Liver (tissue), 9 donors: Measurements from ENCODE around the gene ANO7. TPM values are rescaled to one million over a fixed set of nuclear protein-coding genes. Genes with fewer than 3 reads are reported as not detected.
A peak's percentile ranks its signal among the peaks of the same experiment; 100 is the strongest.

Experiments used
- DNase-seq: peaks from one replicate; pipeline ENCODE4 v3.0.0-alpha.2; 2017; ENCODE audit warnings: low spot score
- H3K27ac ChIP-seq, 2 donors: one replicate each; pipeline ENCODE4 v1.7.0; 2013; ENCODE audit warnings: inconsistent platforms in 2 of 2, low read length in 2 of 2, control low read depth in 1 of 2, low read depth in 1 of 2, mild to moderate bottlenecking in 1 of 2
- H3K27me3 ChIP-seq, 4 donors: one replicate each; pipeline versions ENCODE4 v1.6.1 to v1.7.0; 2013; ENCODE audit warnings: low read length in 3 of 4, inconsistent platforms in 1 of 4, mild to moderate bottlenecking in 1 of 4, moderate library complexity in 1 of 4; ENCODE audit not compliant: control insufficient read depth in 4 of 4, insufficient read depth in 4 of 4
- H3K36me3 ChIP-seq, 4 donors: one replicate each; pipeline versions ENCODE4 v1.6.1 to v1.7.0; 2013; ENCODE audit warnings: low read length in 3 of 4, mild to moderate bottlenecking in 3 of 4, low read depth in 1 of 4, moderate library complexity in 1 of 4; ENCODE audit not compliant: control insufficient read depth in 4 of 4, insufficient read depth in 3 of 4
- H3K4me1 ChIP-seq, 4 donors: one replicate each; pipeline versions ENCODE4 v1.6.1 to v1.7.0; 2013; ENCODE audit warnings: low read length in 3 of 4, mild to moderate bottlenecking in 3 of 4, moderate library complexity in 1 of 4; ENCODE audit not compliant: control insufficient read depth in 4 of 4, insufficient read depth in 4 of 4
- H3K4me3 ChIP-seq, 3 donors: one replicate each; pipeline versions ENCODE4 v1.6.1 to v1.7.0; 2013; ENCODE audit warnings: low read length in 3 of 3, control low read depth in 1 of 3, low read depth in 1 of 3, mild to moderate bottlenecking in 1 of 3
- H3K9ac ChIP-seq, 2 donors: one replicate each; pipeline ENCODE4 v1.7.0; 2013; ENCODE audit warnings: low read length in 2 of 2, mild to moderate bottlenecking in 2 of 2, moderate library complexity in 2 of 2, control low read depth in 1 of 2, low read depth in 1 of 2
- H3K9me3 ChIP-seq, 4 donors: one replicate each; pipeline versions ENCODE4 v1.6.1 to v1.7.0; 2013; ENCODE audit warnings: low read length in 3 of 4; ENCODE audit not compliant: control insufficient read depth in 4 of 4
- ATF3 ChIP-seq: IDR thresholded peaks from 2 replicates; pipeline ENCODE4 v1.6.1; 2016; ENCODE audit warnings: antibody characterized with exemption
- CTCF ChIP-seq: fragments of 150-350 bp; IDR thresholded peaks from 2 replicates; pipeline ENCODE4 v1.5.1; 2017; ENCODE audit warnings: improper control_type of control experiment, low read depth, low read length; ENCODE audit not compliant: missing input control
- EGR1 ChIP-seq, 2 donors: IDR thresholded peaks; 2 replicates each; pipeline ENCODE4 v1.6.1; 2016 to 2018; ENCODE audit warnings: antibody characterized with exemption in 2 of 2, low read depth in 2 of 2
- FOXA1 ChIP-seq: IDR thresholded peaks from 2 replicates; pipeline ENCODE4 v1.6.1; 2016; ENCODE audit warnings: antibody characterized with exemption
- FOXA2 ChIP-seq: IDR thresholded peaks from 2 replicates; pipeline ENCODE4 v1.6.1; 2016; ENCODE audit warnings: antibody characterized with exemption
- GABPA ChIP-seq, 2 donors: IDR thresholded peaks in 1 of 2; conservative IDR thresholded peaks in 1 of 2; 2 replicates each; pipeline ENCODE4 v1.6.1; 2016; ENCODE audit warnings: antibody characterized with exemption in 2 of 2, mild to moderate bottlenecking in 1 of 2, moderate library complexity in 1 of 2
- HNF4A ChIP-seq, 2 donors: conservative IDR thresholded peaks; 2 replicates each; pipeline ENCODE4 v1.6.1; 2016; ENCODE audit warnings: antibody characterized with exemption in 2 of 2, mild to moderate bottlenecking in 2 of 2
- JUND ChIP-seq, 2 donors: IDR thresholded peaks; 2 replicates each; pipeline ENCODE4 v1.6.1; 2016; ENCODE audit warnings: antibody characterized with exemption in 2 of 2
- MAX ChIP-seq: IDR thresholded peaks from 2 replicates; pipeline ENCODE4 v1.6.1; 2016; ENCODE audit warnings: antibody characterized with exemption
- NR2F2 ChIP-seq: IDR thresholded peaks from 2 replicates; pipeline ENCODE4 v1.6.1; 2016; ENCODE audit warnings: antibody characterized with exemption
- RAD21 ChIP-seq, 2 donors: IDR thresholded peaks; 2 replicates each; pipeline ENCODE4 v1.6.1; 2016; ENCODE audit warnings: antibody characterized with exemption in 2 of 2, mild to moderate bottlenecking in 2 of 2
- REST ChIP-seq: IDR thresholded peaks from 2 replicates; pipeline ENCODE4 v1.6.1; 2016; ENCODE audit warnings: antibody characterized with exemption, mild to moderate bottlenecking
- RXRA ChIP-seq, 2 donors: IDR thresholded peaks; 2 replicates each; pipeline ENCODE4 v1.6.1; 2017 to 2018; ENCODE audit warnings: antibody characterized with exemption in 2 of 2, mild to moderate bottlenecking in 1 of 2
- SP1 ChIP-seq: IDR thresholded peaks from 2 replicates; pipeline ENCODE4 v1.6.1; 2018; ENCODE audit warnings: antibody characterized with exemption, mild to moderate bottlenecking
- TAF1 ChIP-seq: conservative IDR thresholded peaks from 2 replicates; pipeline ENCODE4 v1.6.1; 2016; ENCODE audit warnings: antibody characterized with exemption, mild to moderate bottlenecking
- YY1 ChIP-seq: IDR thresholded peaks from 2 replicates; pipeline ENCODE4 v1.6.1; 2016; ENCODE audit warnings: antibody characterized with exemption, mild to moderate bottlenecking
- WGBS: extraction: QIAGEN DNeasy Blood & Tissue Kit; methylation state at CpG from one replicate; pipeline ENCODE4 v1.1.7; 2013; 5-methylcytosine and 5-hydroxymethylcytosine counted together
- polyA plus RNA-seq, 2 donors: library from polyadenylated mRNA; stranded (reverse) in 1 of 2; unstranded in 1 of 2; fragments of 200-250 nt in 1 of 2; fragments of >200 nt in 1 of 2; fragmentation: Nextera tagmentation in 1 of 2; extraction: Ambion mirVana in 1 of 2; gene quantifications; one replicate each; pipeline versions ENCODE4 v1.2.1 to v1.2.3, GENCODE V29; 2013 to 2015
- total RNA-seq, 2 donors: library from RNA; depleted of rRNA; stranded (reverse); fragments of >200 nt; gene quantifications; one replicate each; pipeline ENCODE4 v1.2.3, GENCODE V29; 2014
- donor health status: healthy.
- donor health status: healthy.
- donor health status: healthy.
- donor health status: healthy.
- donor health status: healthy.

The ANO7 gene
- total and polyA plus RNA-seq, 4 donors, result 0.25 to 0.70 (median 0.45) TPM

- Histone ChIP-seq H3K9me3 (no peaks in the 10 kb centered on the region), H3K9ac (no peak overlapping the region), H3K27ac (no peak overlapping the region), H3K27me3 (no peaks in the 10 kb centered on the region), H3K4me1 (peaks cover 6 to 23% (median 17%) of the 10 kb centered on the region in 4 donors), H3K36me3 (peaks cover 11 to 64% (median 61%) of the 10 kb centered on the region in 4 donors), H3K4me3 (no peak overlapping the region)
- 97% methylated on average over 5 of the region's 5 CpGs for WGBS
- no peak for TF ChIP-seq TAF1
- no peak for TF ChIP-seq REST
- no peak for TF ChIP-seq GABPA (IDR thresholded peaks at IDR 0.05 in 1 of 2, conservative IDR thresholded peaks at IDR 0.05 in 1 of 2)
- no peak for TF ChIP-seq NR2F2
- TF ChIP-seq RXRA (IDR thresholded peaks at IDR 0.05), result no peak
- TF ChIP-seq HNF4A (conservative IDR thresholded peaks at IDR 0.05), result no peak
- no peak for TF ChIP-seq ATF3
- TF ChIP-seq FOXA1, result no peak
- TF ChIP-seq MAX, result no peak
- TF ChIP-seq FOXA2, result no peak
- TF ChIP-seq EGR1 (IDR thresholded peaks at IDR 0.05; ENCODE audit: low read depth in 2 of 2), result no peak
- TF ChIP-seq YY1, result no peak
- no peak for TF ChIP-seq SP1
- no peak for TF ChIP-seq RAD21 (IDR thresholded peaks at IDR 0.05)
- DNase-seq, result no peak
Observed at GRCh38 chr2:241265506-241265905, 77.0 kb downstream of the ANO7 start.

- 81% methylated on average over 12 of the region's 12 CpGs for WGBS
- H3K27me3 ChIP-seq, result no peaks in the 10 kb centered on the region
Observed at GRCh38 chr2:241267249-241268067, 79.0 kb downstream of the ANO7 start.

GRCh38 chr2:241268306-241268705 is 79.8 kb downstream of the ANO7 start:
- 72% methylated on average over 7 of the region's 7 CpGs for WGBS
- H3K36me3 ChIP-seq, result peaks cover 7 to 38% (median 33%) of the 10 kb centered on the region in 4 donors
- no peak overlapping the region for H3K27ac ChIP-seq
- H3K9ac ChIP-seq, result no peak overlapping the region
- no peaks in the 10 kb centered on the region for H3K27me3 ChIP-seq
- H3K4me3 ChIP-seq, result no peak overlapping the region
- H3K4me1 ChIP-seq, result peaks cover 6 to 41% (median 29%) of the 10 kb centered on the region in 4 donors
- H3K9me3 ChIP-seq, result no peaks in the 10 kb centered on the region
- no peak for DNase-seq
- TF ChIP-seq JUND (IDR thresholded peaks at IDR 0.05) (no peak), REST (no peak), EGR1 (IDR thresholded peaks at IDR 0.05; ENCODE audit: low read depth in 2 of 2) (no peak), FOXA1 (no peak), MAX (no peak), CTCF (no peak), GABPA (IDR thresholded peaks at IDR 0.05 in 1 of 2, conservative IDR thresholded peaks at IDR 0.05 in 1 of 2) (no peak), HNF4A (conservative IDR thresholded peaks at IDR 0.05) (no peak), NR2F2 (no peak), TAF1 (no peak)

More at GRCh38 chr2:241267249-241268067, 79.0 kb downstream of the ANO7 start:
- no peak for DNase-seq
- TF ChIP-seq RAD21 (IDR thresholded peaks at IDR 0.05) (peak in 1 of 2 donors; percentile 18), YY1 (no peak)
- H3K27ac ChIP-seq, result no peak overlapping the region
- no peaks in the 10 kb centered on the region for H3K9me3 ChIP-seq
- no peak overlapping the region for H3K9ac ChIP-seq
- peaks cover 7 to 46% (median 41%) of the 10 kb centered on the region in 4 donors for H3K36me3 ChIP-seq
- peaks cover 6 to 35% (median 25%) of the 10 kb centered on the region in 4 donors for H3K4me1 ChIP-seq
- no peak overlapping the region for H3K4me3 ChIP-seq
